ENCODE measurements around the gene NOTCH1. TPM values are rescaled to one million over a fixed set of nuclear protein-coding genes. Genes with fewer than 3 reads are reported as not detected.

Gene NOTCH1
- total RNA-seq, 1 donor from 2014 or later = 26.6 TPM

DNA sequence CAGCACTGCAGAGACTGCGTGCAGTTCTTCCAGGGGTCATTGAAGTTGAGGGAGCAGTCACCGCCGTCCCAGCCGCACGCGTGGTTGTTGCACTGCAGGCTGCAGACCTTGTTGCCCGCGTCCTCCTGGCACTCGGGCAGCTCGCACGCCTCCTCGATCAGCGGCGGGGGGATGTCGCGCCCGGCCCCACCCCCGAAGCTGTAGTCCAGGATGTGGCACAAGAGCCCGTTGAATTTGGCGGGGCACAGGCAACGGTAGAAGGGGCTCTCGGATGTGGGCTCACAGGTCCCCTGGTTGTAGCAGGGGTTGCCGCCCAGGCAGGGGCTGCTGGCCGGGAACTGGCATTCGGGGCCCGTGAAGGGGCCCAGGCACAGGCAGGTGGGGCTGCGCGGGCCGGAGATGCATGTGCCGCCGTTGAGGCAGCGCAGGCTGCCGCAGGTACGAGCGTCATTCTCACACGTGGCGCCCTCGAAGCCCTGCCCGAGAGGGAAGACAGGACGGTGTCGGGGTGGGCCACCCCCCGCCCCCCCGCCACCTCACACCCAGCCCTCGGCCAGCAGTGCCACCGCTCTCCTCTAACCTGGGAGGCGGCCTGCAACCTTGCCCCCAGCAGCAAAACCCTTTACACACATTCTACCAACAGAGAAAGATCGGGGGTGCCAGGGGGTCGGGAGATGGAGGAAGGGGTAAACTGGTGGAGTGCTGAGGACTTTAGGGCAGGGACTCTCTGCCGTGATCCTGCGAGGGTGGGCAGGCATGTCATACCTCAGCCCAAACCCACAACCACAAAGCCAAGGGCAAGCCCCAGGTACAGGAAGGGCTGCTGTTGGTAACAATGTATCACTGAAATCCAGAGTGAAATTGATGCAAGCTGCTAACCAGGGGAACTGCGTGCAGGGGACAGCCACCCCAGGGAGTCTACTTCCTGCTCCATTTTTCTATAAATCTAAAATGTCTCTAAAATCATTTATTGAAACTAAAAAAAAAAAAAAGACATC is 40.1 kb downstream of the NOTCH1 start:
- ATAC-seq (ENCODE audit: low read depth) (no peak), DNase-seq (no peak)
- no peak overlapping the region for H3K27ac Mint-ChIP-seq
- no peaks in the 10 kb centered on the region for H3K27me3 Mint-ChIP-seq
- intact Hi-C loops (cut with micrococcal nuclease) = no loop called here
- no peaks in the 10 kb centered on the region for H3K4me1 Mint-ChIP-seq
- CTCF ChIA-PET = interaction anchor here (0.7 kb wide), 1 partner anchor 124 kb away, joined by 3 read pairs; no protein-coding TSS in a partner anchor
- no peak for TF ChIP-seq CTCF (IDR thresholded peaks at IDR 0.05)
- peaks cover 60% of the 10 kb centered on the region for H3K36me3 Mint-ChIP-seq (ENCODE audit: low read depth)
- no peaks in the 10 kb centered on the region for H3K9me3 Mint-ChIP-seq
- POLR2A ChIA-PET = no interaction called here
- no peak overlapping the region for H3K4me3 Mint-ChIP-seq

GRCh38 chr9:136504512-136505348 is 41.1 kb downstream of the NOTCH1 start:
- Mint-ChIP-seq H3K4me3 (no peak overlapping the region), H3K4me1 (no peaks in the 10 kb centered on the region), H3K36me3 (ENCODE audit: low read depth) (peaks cover 64% of the 10 kb centered on the region), H3K9me3 (no peaks in the 10 kb centered on the region), H3K27me3 (no peaks in the 10 kb centered on the region), H3K27ac (no peak overlapping the region)
- intact Hi-C loops (cut with micrococcal nuclease) = no loop called here
- CTCF ChIA-PET = no interaction called here
- no peak for DNase-seq
- no peak for ATAC-seq (ENCODE audit: low read depth)
- TF ChIP-seq CTCF (IDR thresholded peaks at IDR 0.05) = no peak
- POLR2A ChIA-PET = interaction anchor here (0.6 kb wide), 2 partner anchors 47 to 53 kb away, joined by 3 to 6 read pairs; no protein-coding TSS in a partner anchor

DNA sequence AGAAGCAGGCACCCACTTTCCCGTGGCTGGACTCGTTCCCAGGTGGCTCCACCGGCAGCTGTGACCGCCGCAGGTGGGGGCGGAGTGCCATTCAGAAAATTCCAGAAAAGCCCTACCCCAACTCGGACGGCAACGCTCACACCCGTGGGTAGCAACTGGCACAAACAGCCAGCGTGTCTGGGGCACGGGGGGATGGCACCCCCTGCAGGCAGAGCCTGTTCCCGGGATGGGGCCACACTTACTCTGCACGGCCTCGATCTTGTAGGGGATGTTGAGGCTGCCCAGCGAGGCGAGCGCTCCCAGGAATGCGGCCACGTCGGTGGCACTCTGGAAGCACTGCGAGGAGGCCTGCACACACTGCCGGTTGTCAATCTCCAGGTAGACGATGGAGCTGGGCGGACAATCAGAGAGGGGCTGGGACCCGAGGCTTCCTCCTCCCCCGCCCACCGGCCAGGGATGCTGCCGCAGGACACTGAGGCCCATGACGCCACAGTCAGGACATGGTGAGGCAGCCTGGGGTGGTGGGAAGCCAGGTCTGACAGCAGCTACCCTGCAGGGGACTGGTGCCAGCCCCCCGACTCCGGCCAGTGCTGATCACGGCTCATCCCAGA is 42.8 kb downstream of the NOTCH1 start:
- no peaks in the 10 kb centered on the region for H3K4me1 Mint-ChIP-seq
- TF ChIP-seq CTCF (IDR thresholded peaks at IDR 0.05) = no peak
- POLR2A ChIA-PET = interaction anchor here (0.9 kb wide), 1 partner anchor 17 kb away, joined by 4 read pairs; no protein-coding TSS in a partner anchor

GRCh38 chr9:136502196-136502595 is 43.7 kb downstream of the NOTCH1 start:
- no peaks in the 10 kb centered on the region for H3K27me3 Mint-ChIP-seq
- ChIA-PET POLR2A (no interaction called here), CTCF (no interaction called here)
- peaks cover 67% of the 10 kb centered on the region for H3K36me3 Mint-ChIP-seq (ENCODE audit: low read depth)
- no peak for ATAC-seq (ENCODE audit: low read depth)
- no peak overlapping the region for H3K4me3 Mint-ChIP-seq
- TF ChIP-seq CTCF (IDR thresholded peaks at IDR 0.05) = no peak
- intact Hi-C loops (cut with micrococcal nuclease) = no loop called here
- DNase-seq = no peak
- no peak overlapping the region for H3K27ac Mint-ChIP-seq
- H3K4me1 Mint-ChIP-seq = no peaks in the 10 kb centered on the region
- H3K9me3 Mint-ChIP-seq = no peaks in the 10 kb centered on the region

More for the DNA sequence above, 42.8 kb downstream of the NOTCH1 start:
- Mint-ChIP-seq H3K27ac (no peak overlapping the region), H3K9me3 (no peaks in the 10 kb centered on the region), H3K36me3 (ENCODE audit: low read depth) (peaks cover 66% of the 10 kb centered on the region), H3K4me3 (no peak overlapping the region), H3K27me3 (no peaks in the 10 kb centered on the region)
- no peak for ATAC-seq (ENCODE audit: low read depth)
- intact Hi-C loops (cut with micrococcal nuclease) = no loop called here
- CTCF ChIA-PET = interaction anchor here (0.9 kb wide), 1 partner anchor 15 kb away, joined by 3 read pairs; no protein-coding TSS in a partner anchor
- no peak for DNase-seq

Data from activated B cell treated with CpG ODN at 0.5 μM for 24 hours (primary cell).